Common myeloid progenitor, CD34-positive (primary cell): Measurements from ENCODE around the gene PCDHB9.
"Not testable (repeated sequence)": the region's sequence is repeated elsewhere in the genome, so short reads cannot be mapped to it uniquely, and the experiment has no call there.

ENCODE experiments used
- CTCF ChIA-PET: fragments of 350-600 bp; sonication (Branson Sonifier 250); formaldehyde crosslinking; loops from one replicate; lab custom pipeline; 2021; ENCODE audit warnings: antibody characterized with exemption; lab: Charles Lee
- POLR2A ChIA-PET: fragments of 350-600 bp; sonication (Branson Sonifier 250); formaldehyde crosslinking; loops from one replicate; lab custom pipeline; 2021; ENCODE audit warnings: antibody characterized with exemption; lab: Charles Lee
- DNase-seq, 3 donors: peaks; one replicate each; pipeline versions ENCODE4 v3.0.0 to v3.0.0-alpha.2; 2013
- H3K27ac ChIP-seq, 2 experiments: 1 replicate in 1 of 2; 2 replicates in 1 of 2; pipeline ENCODE4 v1.7.0; 2013; ENCODE audit warnings: inconsistent platforms in 2 of 2, low read length in 2 of 2, mild to moderate bottlenecking in 2 of 2, low read depth in 1 of 2, moderate library complexity in 1 of 2; ENCODE audit not compliant: severe bottlenecking in 2 of 2, insufficient read depth in 1 of 2, poor library complexity in 1 of 2
- H3K27me3 ChIP-seq, 5 experiments: replicated peaks in 2 of 5; 1 replicate in 3 of 5; 2 replicates in 2 of 5; pipeline versions ENCODE4 v1.6.1 to v1.7.0; 2013; ENCODE audit warnings: low read length in 4 of 5, mild to moderate bottlenecking in 2 of 5, moderate library complexity in 2 of 5, inconsistent platforms in 1 of 5; ENCODE audit not compliant: insufficient read depth in 5 of 5, control insufficient read depth in 4 of 5
- H3K36me3 ChIP-seq, 4 experiments: 1 replicate in 2 of 4; 2 replicates in 2 of 4; pipeline versions ENCODE4 v1.6.1 to v1.7.0; 2013; ENCODE audit warnings: low read length in 3 of 4, control low read depth in 1 of 4, mild to moderate bottlenecking in 1 of 4; ENCODE audit not compliant: control insufficient read depth in 4 of 4, insufficient read depth in 4 of 4
- H3K4me1 ChIP-seq, 4 experiments: 1 replicate in 3 of 4; 2 replicates in 1 of 4; pipeline versions ENCODE4 v1.6.1 to v1.7.1; 2013; ENCODE audit warnings: low read length in 3 of 4, mild to moderate bottlenecking in 3 of 4, control low read depth in 1 of 4, inconsistent platforms in 1 of 4, moderate library complexity in 1 of 4; ENCODE audit not compliant: control insufficient read depth in 4 of 4, insufficient read depth in 4 of 4; ENCODE audit errors: control extremely low read depth in 1 of 4
- H3K4me3 ChIP-seq, 7 experiments: 1 replicate in 4 of 7; 2 replicates in 3 of 7; pipeline versions ENCODE4 v1.5.1 to v1.7.0; 2013; ENCODE audit warnings: mild to moderate bottlenecking in 7 of 7, low read length in 6 of 7, moderate library complexity in 6 of 7, inconsistent platforms in 2 of 7, low read depth in 2 of 7, control low read depth in 1 of 7; ENCODE audit not compliant: insufficient read depth in 4 of 7, control insufficient read depth in 1 of 7; ENCODE audit errors: extremely low read depth in 1 of 7
- H3K9me3 ChIP-seq, 5 experiments: 1 replicate in 4 of 5; 2 replicates in 1 of 5; pipeline versions ENCODE4 v1.6.1 to v1.7.1; 2013; ENCODE audit warnings: low read length in 4 of 5, mild to moderate bottlenecking in 2 of 5, inconsistent platforms in 1 of 5, low read depth in 1 of 5, moderate library complexity in 1 of 5; ENCODE audit not compliant: control insufficient read depth in 4 of 5, insufficient read depth in 2 of 5; ENCODE audit errors: control extremely low read depth in 1 of 5
- WGBS: methylation state at CpG from one replicate; pipeline ENCODE4 v1.1.5; 2013; ENCODE audit not compliant: insufficient coverage; 5-methylcytosine and 5-hydroxymethylcytosine counted together

The PCDHB9 gene

GRCh38 chr5:141215504-141215903 lies 28.5 kb downstream of the PCDHB9 start:
- H3K36me3 ChIP-seq, H3K4me1 ChIP-seq, H3K4me3 ChIP-seq, POLR2A ChIA-PET, DNase-seq, H3K27ac ChIP-seq, CTCF ChIA-PET: not testable (repeated sequence)
- WGBS: 33% methylated on average over 19 of the region's 40 CpGs
- Histone ChIP-seq H3K27me3 (peaks cover 0 to 37% (median 19%) of the 10 kb centered on the region in 5 experiments), H3K9me3 (peaks cover 3 to 36% (median 17%) of the 10 kb centered on the region in 5 experiments)

DNA sequence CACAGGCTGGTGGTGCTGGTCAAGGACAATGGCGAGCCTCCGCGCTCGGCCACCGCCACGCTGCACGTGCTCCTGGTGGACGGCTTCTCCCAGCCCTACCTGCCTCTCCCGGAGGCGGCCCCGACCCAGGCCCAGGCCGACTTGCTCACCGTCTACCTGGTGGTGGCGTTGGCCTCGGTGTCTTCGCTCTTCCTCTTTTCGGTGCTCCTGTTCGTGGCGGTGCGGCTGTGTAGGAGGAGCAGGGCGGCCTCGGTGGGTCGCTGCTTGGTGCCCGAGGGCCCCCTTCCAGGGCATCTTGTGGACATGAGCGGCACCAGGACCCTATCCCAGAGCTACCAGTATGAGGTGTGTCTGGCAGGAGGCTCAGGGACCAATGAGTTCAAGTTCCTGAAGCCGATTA lies 29.1 kb downstream of the PCDHB9 start:
- DNase-seq, H3K4me3 ChIP-seq, POLR2A ChIA-PET, H3K36me3 ChIP-seq, H3K27ac ChIP-seq, H3K4me1 ChIP-seq: not testable (repeated sequence)
- Histone ChIP-seq H3K9me3 (peaks cover 3 to 32% (median 17%) of the 10 kb centered on the region in 5 experiments), H3K27me3 (peaks cover 0 to 35% (median 22%) of the 10 kb centered on the region in 5 experiments)
- 37% methylated on average over 8 of the region's 26 CpGs for WGBS
- CTCF ChIA-PET: interaction anchor here (1.1 kb wide), 1 partner anchor 11 kb away, joined by 3 read pairs; no protein-coding TSS in a partner anchor

DNA sequence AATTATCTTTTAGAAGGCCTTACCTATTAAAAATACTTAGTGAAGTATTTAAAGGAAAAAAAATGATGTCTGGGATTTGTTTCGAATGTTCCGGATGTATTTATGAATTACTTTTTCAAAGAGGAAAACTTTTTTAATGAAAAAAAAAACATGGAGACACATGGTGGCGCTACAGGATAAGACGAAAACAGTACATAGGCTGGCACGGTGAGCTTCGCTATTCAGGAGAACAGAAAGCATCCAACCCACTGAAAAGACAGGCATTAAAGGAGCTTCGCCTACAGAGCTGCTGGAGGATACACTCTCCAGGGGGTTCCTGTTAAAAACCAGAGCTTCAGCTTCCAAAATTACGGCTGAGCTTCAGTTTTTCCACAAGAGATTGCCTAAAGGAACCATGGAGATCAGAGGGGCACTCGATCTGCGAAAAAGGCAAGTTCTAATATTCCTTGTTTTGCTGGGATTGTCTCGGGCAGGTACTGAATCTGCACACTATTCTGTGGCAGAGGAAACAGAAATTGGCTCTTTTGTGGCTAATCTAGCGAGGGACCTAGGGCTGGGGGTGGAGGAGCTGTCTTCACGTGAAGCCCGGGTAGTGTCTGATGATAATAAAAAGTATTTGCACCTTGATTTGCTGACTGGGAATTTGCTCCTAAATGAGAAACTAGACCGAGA lies 36.3 kb downstream of the PCDHB9 start, which contains the start of gene PCDHB14:
Gene PCDHB14, plus strand, starts transcription at position 232 of the 672 bp plus-strand sequence. Its CDS starts 163 bp downstream, at position 395.
- peak within 1 kb of the TSS in 3 of 7 experiments; percentile 3 to 53 (median 29) for H3K4me3 ChIP-seq
- DNase-seq: peak; percentile 16 to 48 (median 41)
- H3K36me3 ChIP-seq: no peaks in the 10 kb centered on the region
- H3K9me3 ChIP-seq: peaks cover 8 to 28% (median 14%) of the 10 kb centered on the region in 5 experiments
- WGBS: 22% methylated on average over 12 of the region's 15 CpGs
- ChIA-PET POLR2A (no interaction called here), CTCF (interaction anchor here (0.6 to 1.5 kb wide), 8 partner anchors 9 to 343 kb away, joined by 3 to 5 read pairs (median 4); no protein-coding TSS in a partner anchor)
- H3K4me1 ChIP-seq: no peaks in the 10 kb centered on the region
- H3K27me3 ChIP-seq: peaks cover 4 to 40% (median 15%) of the 10 kb centered on the region in 5 experiments
- no peak within 1 kb of the TSS for H3K27ac ChIP-seq

GRCh38 chr5:141224844-141225243 lies 37.9 kb downstream of the PCDHB9 start:
- peaks cover 8 to 24% (median 14%) of the 10 kb centered on the region in 5 experiments for H3K9me3 ChIP-seq
- CTCF ChIA-PET, H3K36me3 ChIP-seq, DNase-seq, H3K27ac ChIP-seq, POLR2A ChIA-PET, H3K4me1 ChIP-seq, H3K4me3 ChIP-seq: not testable (repeated sequence)
- H3K27me3 ChIP-seq: peaks cover 4 to 40% (median 14%) of the 10 kb centered on the region in 5 experiments
- 22% methylated on average over 8 of the region's 40 CpGs for WGBS

- DNase-seq, H3K4me1 ChIP-seq, POLR2A ChIA-PET, H3K27ac ChIP-seq, H3K4me3 ChIP-seq, H3K36me3 ChIP-seq: not testable (repeated sequence)
- CTCF ChIA-PET: interaction anchor here (0.9 to 1.2 kb wide), 2 partner anchors 9 to 192 kb away, joined by 3 read pairs; partner anchors contain the start of gene PCDHGB7
- H3K9me3 ChIP-seq: peaks cover 8 to 25% (median 14%) of the 10 kb centered on the region in 5 experiments
- peaks cover 4 to 40% (median 14%) of the 10 kb centered on the region in 5 experiments for H3K27me3 ChIP-seq
- WGBS: 21% methylated on average over 11 of the region's 30 CpGs
These were observed 38.5 kb downstream of the PCDHB9 start for GRCh38 chr5:141225421-141225820.

- Histone ChIP-seq H3K36me3 (no peaks in the 10 kb centered on the region), H3K27ac (no peak overlapping the region), H3K9me3 (peaks cover 7 to 67% (median 26%) of the 10 kb centered on the region in 5 experiments), H3K4me3 (peak overlapping the region in 1 of 7 experiments; percentile 23), H3K27me3 (peaks cover 5 to 34% (median 8%) of the 10 kb centered on the region in 5 experiments), H3K4me1 (no peaks in the 10 kb centered on the region)
- no peak for DNase-seq
- POLR2A ChIA-PET: no interaction called here
- CTCF ChIA-PET: interaction anchor here (1.0 kb wide), 1 partner anchor 8 kb away, joined by 3 read pairs; no protein-coding TSS in a partner anchor
- WGBS: 3% methylated on average over 12 of the region's 15 CpGs
These were observed 47.2 kb downstream of the PCDHB9 start for GRCh38 chr5:141234109-141234667.
